ENCODE data around the gene ABHD16B.

The ABHD16B gene

GRCh38 chr20:63881451-63882226 lies 20.3 kb downstream of the ABHD16B start:
- no peak for DNase-seq

- no peak for DNase-seq
Observed at GRCh38 chr20:63882257-63883200, 21.2 kb downstream of the ABHD16B start.

GRCh38 chr20:63883201-63883593 lies 21.9 kb downstream of the ABHD16B start:
- DNase-seq: no peak

- no peak for DNase-seq
Observed at GRCh38 chr20:63884506-63885263, 23.4 kb downstream of the ABHD16B start.

- no peak for DNase-seq
Observed at GRCh38 chr20:63885264-63886053, 24.2 kb downstream of the ABHD16B start.

- DNase-seq: no peak
Observed at GRCh38 chr20:63886054-63886419, 24.7 kb downstream of the ABHD16B start.

GRCh38 chr20:63886921-63887320 lies 25.6 kb downstream of the ABHD16B start:
- DNase-seq: no peak

GRCh38 chr20:63889241-63890200 lies 28.2 kb downstream of the ABHD16B start:
- no peak for DNase-seq

- no peak for DNase-seq
Observed at GRCh38 chr20:63890201-63890576, 28.9 kb downstream of the ABHD16B start.

- no peak for DNase-seq
Observed at GRCh38 chr20:63890616-63891015, 29.3 kb downstream of the ABHD16B start.

- no peak for DNase-seq
Observed at GRCh38 chr20:63891061-63892002, 30.0 kb downstream of the ABHD16B start.

- DNase-seq: no peak
Observed at GRCh38 chr20:63892402-63892801, 31.1 kb downstream of the ABHD16B start.

- DNase-seq: no peak
Observed at GRCh38 chr20:63893999-63894357, 32.7 kb downstream of the ABHD16B start.

GRCh38 chr20:63894358-63895201 lies 33.3 kb downstream of the ABHD16B start, which contains the start of gene DNAJC5:
Gene DNAJC5 (plus strand): TSS chr20:63895126. CDS start chr20:63928346, 33,220 bp downstream.
- peak; percentile 97 to 98 for DNase-seq

GRCh38 chr20:63895202-63895951 lies 34.1 kb downstream of the ABHD16B start:
- DNase-seq: no peak

- DNase-seq: peak in 1 of 2 donors; percentile 58
Observed at GRCh38 chr20:63895952-63896263, 34.6 kb downstream of the ABHD16B start.

- DNase-seq: peak; percentile 13 to 59
Observed at GRCh38 chr20:63896264-63897105, 35.2 kb downstream of the ABHD16B start.
